ENCODE data around the gene ZNF106.

- TF ChIP-seq CTCF (IDR thresholded peaks at IDR 0.05) = no peak
- TF ChIP-seq POLR2A (IDR thresholded peaks at IDR 0.05) = no peak
Measured at GRCh38 chr15:42395838-42396237, 95.1 kb downstream of the ZNF106 start.

Measured in adrenal gland (tissue), 5 donors.